Measurements from ENCODE around the gene PSME1.

PSME1 gene

GRCh38 chr14:24177041-24177825 lies 41.2 kb downstream of the PSME1 start:
- DNase-seq = no peak

DNA sequence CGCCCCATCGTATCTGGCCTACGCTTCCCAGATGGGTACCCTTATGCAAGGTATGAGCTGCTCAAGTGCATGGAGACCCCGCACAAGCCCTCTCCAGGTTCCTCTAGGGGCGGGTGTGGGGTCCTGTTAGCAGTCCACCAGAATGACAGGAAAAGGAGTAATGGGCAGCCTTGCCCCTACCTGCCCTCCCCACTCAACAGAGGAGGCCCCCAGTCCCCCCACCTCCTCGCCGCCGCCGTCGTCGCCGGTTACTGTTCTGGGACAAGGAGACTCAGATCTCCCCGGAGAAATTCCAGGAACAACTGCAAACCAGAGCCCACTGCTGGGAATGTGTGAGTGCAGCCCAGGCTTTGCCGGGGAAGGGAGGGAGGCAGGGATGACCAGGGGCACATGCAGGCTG lies 41.9 kb downstream of the PSME1 start:
- DNase-seq = no peak

- no peak for DNase-seq
Measured at GRCh38 chr14:24178399-24179178, 42.6 kb downstream of the PSME1 start.

GRCh38 chr14:24179294-24179960 lies 43.4 kb downstream of the PSME1 start:
- no peak for DNase-seq

DNA sequence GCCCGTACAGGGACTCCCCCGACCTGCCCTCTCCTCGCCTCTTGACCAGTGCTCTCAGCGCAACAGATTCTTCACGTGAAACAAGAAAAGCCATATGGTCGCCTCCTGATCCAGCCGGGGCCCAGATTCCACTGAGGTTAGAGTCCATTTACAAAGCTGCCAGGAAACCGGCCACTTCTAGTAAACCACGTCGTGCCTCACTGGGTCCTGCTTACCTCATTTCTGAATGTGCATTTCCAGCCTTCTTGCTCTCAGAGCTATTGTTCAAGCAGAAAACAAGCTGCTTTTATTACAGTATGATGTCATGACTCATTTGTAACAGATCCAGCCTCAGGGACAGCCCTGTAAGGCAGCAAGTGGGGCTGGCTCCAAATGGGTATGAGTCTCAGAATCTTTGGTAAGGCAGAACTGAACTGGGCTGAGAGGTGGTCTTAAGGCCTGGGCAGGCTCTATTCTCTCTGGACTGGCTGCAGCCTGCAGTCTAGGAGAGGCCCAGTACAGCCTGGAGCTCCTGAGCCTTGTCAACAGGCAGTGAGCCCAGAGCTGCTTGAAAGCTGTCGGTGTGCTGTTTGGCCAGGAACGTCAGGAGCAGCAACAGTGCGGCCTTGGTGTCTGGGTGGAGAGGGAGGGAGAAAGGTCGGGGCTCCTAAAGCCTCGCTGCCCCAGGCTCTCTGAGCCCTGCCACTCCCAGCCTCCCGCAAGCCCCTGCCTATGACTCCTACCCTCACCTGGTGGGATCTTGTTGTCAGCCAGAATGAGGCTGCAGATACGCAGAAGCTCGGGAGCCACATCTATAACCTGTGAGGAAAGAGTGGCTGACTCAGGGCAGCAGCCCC lies 44.2 kb downstream of the PSME1 start:
- no peak for DNase-seq

DNA sequence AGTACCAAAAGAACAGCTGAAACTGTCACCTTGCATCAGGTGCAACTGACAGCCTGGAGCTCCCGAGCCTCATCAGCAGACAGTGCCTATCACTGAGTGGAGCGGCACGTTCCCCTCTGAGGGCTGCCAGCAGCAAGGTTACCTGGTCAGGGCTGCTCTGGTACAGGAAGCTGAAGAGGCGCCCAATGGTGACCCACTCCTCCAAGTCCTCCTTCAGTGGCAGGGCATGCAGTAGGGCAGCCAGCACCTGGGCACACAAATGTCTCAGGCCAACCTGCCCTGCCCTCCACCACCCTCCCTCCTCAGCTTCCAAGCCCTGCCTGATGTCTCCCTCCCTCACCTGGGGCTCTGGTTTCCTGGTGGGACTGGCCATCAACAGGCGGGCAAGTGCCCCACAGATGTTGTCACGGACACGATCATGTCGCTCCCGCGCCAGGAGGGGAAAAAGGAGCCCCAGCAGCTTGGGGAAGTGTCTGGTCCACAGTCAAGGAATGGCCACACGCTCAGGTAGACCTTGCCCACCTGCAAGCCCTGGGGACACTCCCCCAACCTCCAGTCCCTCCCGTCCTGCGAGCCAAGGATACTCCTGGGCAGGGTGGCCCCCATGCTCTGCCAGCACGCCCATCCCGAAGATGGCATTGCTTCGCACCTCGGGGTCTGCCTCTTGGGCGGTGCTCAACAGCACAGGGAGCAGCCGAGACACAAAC lies 45.5 kb downstream of the PSME1 start:
- DNase-seq = no peak

DNA sequence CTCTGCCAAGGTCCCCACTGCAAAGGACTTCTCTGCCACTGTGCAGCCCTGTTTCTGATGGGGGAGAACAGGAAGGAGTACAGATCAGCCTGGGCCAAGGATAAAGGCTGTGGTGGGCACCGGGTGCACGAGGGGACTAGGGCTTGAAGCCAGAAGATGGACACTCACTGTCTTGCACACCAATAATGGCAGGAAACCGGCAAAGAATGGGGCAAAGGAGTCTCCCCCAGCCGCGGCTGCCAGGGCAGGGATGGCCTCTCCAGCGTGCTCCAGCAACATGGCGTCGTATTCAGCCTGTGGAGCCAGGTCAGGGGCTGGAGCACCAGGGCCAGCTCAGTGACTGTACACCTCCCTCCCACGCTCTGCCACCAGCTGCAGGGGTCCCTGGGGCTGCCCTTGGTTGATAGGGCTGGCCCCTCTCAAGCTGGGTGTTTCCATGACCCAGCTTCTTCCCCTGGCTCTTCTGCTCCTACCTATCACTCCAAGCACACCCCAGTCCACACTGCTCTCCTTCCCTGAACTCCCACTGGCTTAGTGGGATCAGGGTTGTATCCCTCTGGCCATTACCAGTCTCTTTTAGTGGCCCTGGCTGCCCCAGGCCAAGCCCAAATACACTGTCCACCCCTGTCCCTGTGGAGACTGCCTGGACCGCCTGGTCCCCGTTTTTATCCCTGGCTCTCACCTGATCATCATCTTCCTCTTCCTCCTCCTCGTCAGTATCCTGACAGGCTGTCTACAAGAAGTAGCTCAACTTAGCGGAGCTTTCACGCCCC lies 46.3 kb downstream of the PSME1 start:
- no peak for DNase-seq

GRCh38 chr14:24183014-24183481 lies 47.1 kb downstream of the PSME1 start:
- no peak for DNase-seq

DNA sequence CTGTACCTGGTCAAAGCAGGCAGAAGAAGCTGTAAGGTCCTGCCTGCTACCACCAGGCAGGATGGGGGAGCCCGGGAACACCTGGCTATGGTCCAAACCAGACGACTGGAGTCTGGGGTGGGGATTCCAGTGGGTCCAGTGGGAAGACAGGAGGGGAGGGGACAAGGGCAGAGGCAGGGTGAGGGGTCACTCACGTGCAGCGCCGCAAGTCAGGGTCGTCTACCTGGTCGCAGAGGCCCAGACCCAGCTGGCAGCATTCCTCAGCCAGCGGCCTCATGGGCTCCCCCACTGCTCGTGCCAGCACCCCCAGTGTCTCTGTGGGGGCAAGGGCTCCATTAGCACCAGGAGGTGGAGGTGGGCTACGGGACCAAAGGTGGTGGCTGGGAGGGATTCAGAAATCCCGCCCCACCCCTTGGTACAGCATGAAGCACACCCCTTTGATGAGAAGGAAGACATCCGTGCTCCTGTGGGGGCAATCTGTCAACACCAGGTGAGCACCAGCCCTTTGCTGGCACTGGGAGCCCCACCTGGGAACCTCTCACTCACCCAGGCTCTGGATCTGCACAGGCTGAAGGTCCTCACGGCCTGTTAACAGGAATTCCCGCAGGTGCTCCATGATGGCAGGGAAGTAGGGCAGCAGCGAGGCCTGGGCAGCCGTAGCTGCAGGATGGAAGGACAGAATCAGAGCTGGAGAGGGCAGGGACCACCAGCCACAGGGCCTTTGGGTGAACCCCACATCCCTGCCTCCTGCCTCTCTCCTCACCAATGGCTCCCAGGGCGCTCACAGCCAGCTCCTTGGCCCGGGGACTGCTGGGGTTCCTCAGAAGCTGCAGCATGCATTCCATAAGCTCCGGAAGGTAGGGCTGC lies 48.3 kb downstream of the PSME1 start:
- no peak for DNase-seq

DNA sequence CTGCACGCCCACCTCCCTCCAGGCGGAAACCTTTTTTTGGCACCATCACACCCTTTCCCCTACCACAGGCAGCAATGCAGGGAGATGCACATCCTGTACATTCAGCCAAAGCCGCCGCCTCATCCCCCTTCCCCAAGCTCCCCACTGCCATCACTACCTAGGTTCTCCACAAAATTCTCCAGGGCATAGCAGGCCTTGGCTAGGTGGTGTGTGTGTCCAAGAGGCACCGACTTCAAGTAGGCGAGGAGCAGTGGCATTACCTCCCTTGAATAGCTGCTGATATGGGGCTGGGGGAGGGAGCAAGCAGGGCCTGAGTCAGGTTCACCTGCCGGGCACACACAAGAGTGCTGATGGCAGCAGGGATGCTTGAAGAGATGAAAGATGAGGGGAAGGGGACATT lies 49.0 kb downstream of the PSME1 start:
- no peak for DNase-seq

- no peak for DNase-seq
Measured at GRCh38 chr14:24185741-24186140, 49.7 kb downstream of the PSME1 start.

GRCh38 chr14:24186831-24187538 lies 51.0 kb downstream of the PSME1 start:
- DNase-seq = no peak

- no peak for DNase-seq
Measured at GRCh38 chr14:24187539-24187915, 51.5 kb downstream of the PSME1 start.
